Heart right ventricle (tissue), 16 donors: ENCODE results near the gene DHX58. TPM values are rescaled to one million over a fixed set of nuclear protein-coding genes. Genes with fewer than 3 reads are reported as not detected.
A peak's percentile ranks its signal among the peaks of the same experiment; 100 is the strongest.
"Not testable (repeated sequence)": the region's sequence is repeated elsewhere in the genome, so short reads cannot be mapped to it uniquely, and the experiment has no call there.

ENCODE experiments used
- ATAC-seq, 8 donors: fragments of 200-7000 bp; cut with Tn5 transposase; one replicate each; pipeline ENCODE4 v1.9.1; 2020; ENCODE audit warnings: mild to moderate bottlenecking in 8 of 8, moderate library complexity in 8 of 8, moderate number of reproducible peaks in 1 of 8
- DNase-seq, 2 donors: peaks; one replicate each; pipeline ENCODE4 v3.0.0-alpha.2; 2020
- H3K27ac ChIP-seq, 10 donors: fragments of 200-600 bp; sonication (generic) in 2 of 10; one replicate each; pipeline versions ENCODE4 v1.5.0 to v1.8.0; 2020 to 2022; ENCODE audit warnings: mild to moderate bottlenecking in 3 of 10
- H3K27me3 ChIP-seq, 7 donors: fragments of 200-600 bp; one replicate each; pipeline ENCODE4 v1.8.0; 2021 to 2022; ENCODE audit warnings: mild to moderate bottlenecking in 2 of 7
- H3K36me3 ChIP-seq, 9 donors: fragments of 200-600 bp; sonication (generic) in 1 of 9; one replicate each; pipeline versions ENCODE4 v1.5.0 to v1.8.0; 2020 to 2022; ENCODE audit warnings: mild to moderate bottlenecking in 2 of 9
- H3K4me1 ChIP-seq, 9 donors: fragments of 200-600 bp; sonication (generic) in 1 of 9; one replicate each; pipeline versions ENCODE4 v1.5.0 to v1.8.0; 2020 to 2022; ENCODE audit warnings: mild to moderate bottlenecking in 4 of 9
- H3K4me3 ChIP-seq, 10 donors: fragments of 200-600 bp; sonication (generic) in 2 of 10; one replicate each; pipeline versions ENCODE4 v1.5.0 to v1.8.0; 2020 to 2022; ENCODE audit warnings: mild to moderate bottlenecking in 7 of 10, moderate library complexity in 2 of 10
- H3K9me3 ChIP-seq, 11 donors: fragments of 200-600 bp in 10 of 11; sonication (generic) in 2 of 11; one replicate each; pipeline versions ENCODE4 v1.5.0 to v1.8.0; 2013 to 2022; ENCODE audit warnings: mild to moderate bottlenecking in 2 of 11, control low read depth in 1 of 11, moderate library complexity in 1 of 11
- WGBS, 2 donors: extraction: QIAGEN DNeasy Blood & Tissue Kit; methylation state at CpG; one replicate each; pipeline ENCODE4 v1.1.7; 2013; ENCODE audit warnings: inconsistent platforms in 1 of 2; 5-methylcytosine and 5-hydroxymethylcytosine counted together
- intact Hi-C, 10 donors: fragments of 100-400 bp; cut with DNase I; formaldehyde crosslinking; loops; one replicate each; pipeline versions ENCODE4 v1.11.1 to v1.14.2; 2022
- polyA plus RNA-seq, 2 donors: library from polyadenylated mRNA; stranded (reverse); fragments of 200-250 nt; gene quantifications; one replicate each; pipeline ENCODE4 v1.2.3, GENCODE V29; 2013
- total RNA-seq, 10 donors: library from RNA; stranded (reverse); fragmentation: NEBNext Ultra II Directional in 3 of 10; extraction: Animal tissue kit (Norgen Biotek cat#: 25700) in 3 of 10; gene quantifications; one replicate each; pipeline versions ENCODE4 v1.2.1 to v1.2.4, GENCODE V29; 2021 to 2023
- TF ChIP-seq, protein P1 (sequence below), 9 donors: fragments of 200-600 bp; sonication (generic) in 2 of 9; IDR thresholded peaks; one replicate each; pipeline versions ENCODE4 v1.5.0 to v1.8.0; 2021 to 2022; ENCODE audit warnings: antibody characterized with exemption in 9 of 9, mild to moderate bottlenecking in 5 of 9, moderate library complexity in 1 of 9
- donor health status: Arrhythmogenic right ventricular cardiomyopathy.
- donor health status: ischemic (EF 13 %, LVEDD 7.1; RV severe dilation, severe dysfunction).
- donor health status: healthy with polysubstance abuse.
- donor health status: DM: no; HTN: yes; CAD: no.
- donor health status: DM: no; HTN: no; CAD: no.
- donor health status: ischemic (EF 25% LVEDD 6.9; RV normal size, moderate dysfunction).
- donor health status: ischemic (EF 25% LVEDD 5.7; RV mildly dilated, moderate dysfunction).
- donor health status: healthy.
- donor health status: DM: yes; HTN: yes; CAD: no.
- donor health status: Ischemic cardiomyopathy.
- donor health status: ischemic (EF 35%, LVEDD 5.7; RV mildly dilated, moderate dysfunction).
- donor health status: nonischemic (EF 11% LVEDD 7.7; RV severe dilation, severe dysfunction).
- donor health status: DM: yes; HTN: yes; CAD: no.
- donor health status: PGD.
- donor health status: ischemic (EF 29% LVEDD 5.4; RV normal size, mild dysfunction).
- donor health status: nonischemic (EF 23%, LVEDD 6.1; RV moderate dilation, normal function).

The DHX58 gene
- total and polyA plus RNA-seq, 12 donors = 2.2 to 16.9 (median 4.0) TPM

- ATAC-seq (peak in 3 of 8 donors; percentile 29 to 34 (median 30)), DNase-seq (no peak)
- intact Hi-C loops = no loop called here
- peaks cover 24 to 77% (median 65%) of the 10 kb centered on the region in 9 donors for H3K4me1 ChIP-seq
- WGBS, 2 donors = 59 to 77% methylated on average over 8 of the region's 8 CpGs
- TF ChIP-seq, protein P1, sequence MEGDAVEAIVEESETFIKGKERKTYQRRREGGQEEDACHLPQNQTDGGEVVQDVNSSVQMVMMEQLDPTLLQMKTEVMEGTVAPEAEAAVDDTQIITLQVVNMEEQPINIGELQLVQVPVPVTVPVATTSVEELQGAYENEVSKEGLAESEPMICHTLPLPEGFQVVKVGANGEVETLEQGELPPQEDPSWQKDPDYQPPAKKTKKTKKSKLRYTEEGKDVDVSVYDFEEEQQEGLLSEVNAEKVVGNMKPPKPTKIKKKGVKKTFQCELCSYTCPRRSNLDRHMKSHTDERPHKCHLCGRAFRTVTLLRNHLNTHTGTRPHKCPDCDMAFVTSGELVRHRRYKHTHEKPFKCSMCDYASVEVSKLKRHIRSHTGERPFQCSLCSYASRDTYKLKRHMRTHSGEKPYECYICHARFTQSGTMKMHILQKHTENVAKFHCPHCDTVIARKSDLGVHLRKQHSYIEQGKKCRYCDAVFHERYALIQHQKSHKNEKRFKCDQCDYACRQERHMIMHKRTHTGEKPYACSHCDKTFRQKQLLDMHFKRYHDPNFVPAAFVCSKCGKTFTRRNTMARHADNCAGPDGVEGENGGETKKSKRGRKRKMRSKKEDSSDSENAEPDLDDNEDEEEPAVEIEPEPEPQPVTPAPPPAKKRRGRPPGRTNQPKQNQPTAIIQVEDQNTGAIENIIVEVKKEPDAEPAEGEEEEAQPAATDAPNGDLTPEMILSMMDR (IDR thresholded peaks at IDR 0.05) = no peak
- H3K27me3 ChIP-seq = no peaks in the 10 kb centered on the region
- H3K9me3 ChIP-seq = no peaks in the 10 kb centered on the region
- no peak overlapping the region for H3K4me3 ChIP-seq
- peaks cover 0 to 79% (median 8%) of the 10 kb centered on the region in 9 donors for H3K36me3 ChIP-seq
- peak overlapping the region in 7 of 10 donors; percentile 31 to 70 (median 41) for H3K27ac ChIP-seq
Measured at GRCh38 chr17:42141382-42141781, 28.9 kb upstream of the DHX58 start.

- H3K27me3 ChIP-seq, H3K4me3 ChIP-seq, ATAC-seq, H3K9me3 ChIP-seq, DNase-seq, intact Hi-C loops: not testable (repeated sequence)
- Histone ChIP-seq H3K4me1 (peaks cover 27 to 84% (median 72%) of the 10 kb centered on the region in 9 donors), H3K36me3 (peaks cover 0 to 72% (median 5%) of the 10 kb centered on the region in 9 donors), H3K27ac (peak overlapping the region in 4 of 10 donors; percentile 2 to 36 (median 20))
- 98% methylated on average over 7 of the region's 7 CpGs for WGBS, 2 donors
Measured at GRCh38 chr17:42140690-42141089, 28.2 kb upstream of the DHX58 start.

DNA sequence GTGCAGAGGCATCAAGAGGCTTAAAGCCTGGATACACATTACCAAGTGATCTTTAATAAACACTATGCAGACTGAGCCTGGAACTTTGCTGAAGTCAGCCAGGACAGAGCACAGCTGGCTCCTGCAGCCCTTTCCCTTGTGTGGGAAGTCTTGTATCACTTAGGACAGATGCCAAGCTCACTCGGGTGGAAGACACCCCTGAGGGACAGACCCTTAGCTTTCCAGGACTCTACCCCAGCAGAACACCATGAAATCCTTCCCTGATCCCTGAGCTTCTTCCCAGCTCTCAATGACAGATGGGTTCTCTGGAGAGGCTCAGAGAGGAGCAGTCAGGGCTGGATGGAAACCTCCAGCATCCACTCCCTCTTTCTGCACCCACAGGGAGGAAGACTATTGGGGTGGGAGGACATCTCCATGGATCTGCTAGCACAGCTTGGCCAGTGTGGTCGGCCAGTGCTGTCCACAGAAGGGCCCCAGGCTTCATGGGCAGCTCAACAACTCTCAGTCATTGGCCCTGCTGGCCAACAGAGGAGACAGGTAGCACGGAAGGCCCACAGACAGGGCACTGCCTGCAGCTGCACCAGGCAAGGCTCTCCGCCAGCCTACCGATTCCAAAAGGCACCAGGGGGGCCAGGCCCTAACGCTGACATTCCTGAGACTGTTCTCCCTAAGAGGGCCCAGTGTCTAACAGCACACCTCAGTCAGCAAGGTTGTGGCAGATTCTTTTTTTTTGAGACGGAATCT lies 26.4 kb upstream of the DHX58 start:
- no peaks in the 10 kb centered on the region for H3K27me3 ChIP-seq
- H3K27ac ChIP-seq = peak overlapping the region in 7 of 10 donors; percentile 21 to 71 (median 32)
- peaks cover 35 to 100% (median 86%) of the 10 kb centered on the region in 9 donors for H3K4me1 ChIP-seq
- WGBS, 2 donors = 66% methylated on average over 7 of the region's 7 CpGs
- no peaks in the 10 kb centered on the region for H3K9me3 ChIP-seq
- H3K36me3 ChIP-seq = peaks cover 0 to 66% (median 0%) of the 10 kb centered on the region in 9 donors
- ATAC-seq = peak in 6 of 8 donors; percentile 11 to 42 (median 28)
- no peak overlapping the region for H3K4me3 ChIP-seq
- DNase-seq = no peak
- intact Hi-C loops = no loop called here
- TF ChIP-seq, protein P1 (IDR thresholded peaks at IDR 0.05) = no peak

DNA sequence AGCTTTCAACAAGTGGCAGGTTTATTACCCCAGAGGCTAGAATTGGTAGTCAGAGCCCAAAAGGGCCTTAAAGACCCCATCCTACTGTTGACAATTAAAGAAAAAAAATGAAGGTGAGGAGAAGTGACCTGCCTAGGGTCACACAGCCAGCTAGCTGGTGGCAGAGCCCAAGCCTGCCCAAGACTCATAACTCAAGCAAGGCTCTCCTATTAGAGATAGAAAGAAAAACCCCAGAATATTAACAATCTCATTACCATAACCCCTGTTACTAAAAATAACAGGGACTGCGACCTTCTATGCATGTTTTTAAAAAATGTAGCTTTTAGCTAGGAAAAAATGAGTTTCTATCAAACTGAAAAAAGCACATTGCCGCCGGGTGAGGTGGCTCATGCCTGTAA lies 24.1 kb upstream of the DHX58 start:
- peak overlapping the region in 6 of 10 donors; percentile 6 to 31 (median 18) for H3K4me3 ChIP-seq
- DNase-seq (no peak), ATAC-seq (no peak)
- peaks cover 0 to 51% (median 0%) of the 10 kb centered on the region in 9 donors for H3K36me3 ChIP-seq
- H3K9me3 ChIP-seq = no peaks in the 10 kb centered on the region
- no peaks in the 10 kb centered on the region for H3K27me3 ChIP-seq
- 71 to 84% methylated on average over 3 of the region's 3 CpGs for WGBS, 2 donors
- H3K27ac ChIP-seq = peak overlapping the region; percentile 56 to 87 (median 78)
- intact Hi-C loops = no loop called here
- TF ChIP-seq, protein P1 (IDR thresholded peaks at IDR 0.05) = no peak
- peaks cover 37 to 100% (median 88%) of the 10 kb centered on the region in 9 donors for H3K4me1 ChIP-seq
